ENCODE measurements around the gene CYP39A1.

The CYP39A1 gene

DNA sequence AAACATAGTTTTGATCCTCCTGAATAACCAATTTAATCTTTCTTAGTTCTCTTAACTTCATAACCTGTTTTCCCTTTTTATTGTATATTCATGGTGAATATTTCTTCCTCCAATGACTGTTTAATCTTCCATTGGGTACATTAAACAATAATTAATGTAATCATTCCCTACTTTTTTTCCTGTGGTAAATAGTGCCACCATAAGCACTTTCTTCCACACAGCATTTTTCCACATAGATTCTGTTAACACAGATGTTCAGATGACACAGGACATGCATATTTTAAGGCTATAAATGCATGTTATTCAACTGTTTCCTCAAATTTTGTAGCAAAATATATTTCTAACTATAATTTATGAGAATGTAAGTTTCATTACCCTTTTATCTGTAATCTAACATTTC lies 61.9 kb downstream of the CYP39A1 start:
- DNase-seq (ENCODE audit: low read depth), result no peak

DNA sequence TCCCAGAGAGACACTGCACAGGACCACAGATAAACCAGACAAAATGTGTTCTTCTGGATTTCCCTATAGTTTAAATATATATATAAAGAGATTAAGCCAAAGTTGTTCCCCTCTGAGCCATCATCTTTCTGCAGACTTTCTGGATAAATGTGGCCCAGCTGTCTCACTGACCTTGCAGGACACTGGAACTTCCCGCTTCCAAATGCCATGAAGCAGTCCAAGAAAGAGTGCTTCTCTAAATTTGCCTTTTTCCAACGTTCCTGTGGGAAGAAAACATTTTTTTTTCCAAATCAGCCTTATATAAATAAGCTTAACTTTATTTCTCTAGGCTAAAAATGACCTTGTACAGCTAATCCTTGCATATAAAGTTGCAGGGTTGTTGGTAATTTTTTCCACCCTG lies 65.7 kb downstream of the CYP39A1 start:
- DNase-seq (ENCODE audit: low read depth), result no peak

DNA sequence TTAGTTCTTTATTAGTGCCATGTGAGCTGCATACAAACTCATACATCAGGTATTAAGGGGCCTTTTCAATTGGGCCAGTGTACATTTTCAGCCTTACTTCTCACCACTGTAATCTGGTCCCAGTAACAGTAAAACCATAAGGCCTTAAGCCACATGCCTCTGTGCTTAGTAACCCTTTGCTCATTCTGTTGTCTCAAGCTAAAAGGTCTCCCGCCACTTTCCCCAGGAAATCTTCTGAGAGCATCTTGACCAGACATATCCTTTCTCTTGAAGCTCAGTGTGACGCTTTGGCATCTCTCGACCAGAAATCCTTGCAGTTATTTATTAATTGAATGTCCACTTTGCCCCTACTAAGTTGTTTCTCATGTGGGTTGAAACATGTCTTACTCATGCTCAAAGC lies 68.0 kb downstream of the CYP39A1 start:
- DNase-seq (ENCODE audit: low read depth), result peak; percentile 5

DNA sequence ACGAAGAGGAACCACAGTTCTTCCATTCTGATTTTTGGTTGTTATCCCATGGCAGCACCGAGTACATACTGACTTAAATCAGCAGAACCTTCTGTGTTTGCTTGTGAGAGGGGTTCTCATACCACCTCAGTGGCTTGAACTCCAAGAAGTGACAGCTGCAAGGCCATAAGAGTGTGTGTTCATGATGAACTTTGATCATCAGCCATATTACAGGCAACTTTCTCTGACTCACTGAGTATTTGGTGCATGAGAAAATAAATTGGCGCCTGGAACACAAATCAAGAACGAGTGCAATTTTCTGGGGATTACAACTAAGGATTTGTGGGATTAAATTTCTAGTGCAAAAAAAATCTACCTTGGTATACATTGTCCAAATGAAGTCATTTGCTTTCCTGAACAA lies 68.9 kb downstream of the CYP39A1 start:
- no peak for DNase-seq (ENCODE audit: low read depth)

DNA sequence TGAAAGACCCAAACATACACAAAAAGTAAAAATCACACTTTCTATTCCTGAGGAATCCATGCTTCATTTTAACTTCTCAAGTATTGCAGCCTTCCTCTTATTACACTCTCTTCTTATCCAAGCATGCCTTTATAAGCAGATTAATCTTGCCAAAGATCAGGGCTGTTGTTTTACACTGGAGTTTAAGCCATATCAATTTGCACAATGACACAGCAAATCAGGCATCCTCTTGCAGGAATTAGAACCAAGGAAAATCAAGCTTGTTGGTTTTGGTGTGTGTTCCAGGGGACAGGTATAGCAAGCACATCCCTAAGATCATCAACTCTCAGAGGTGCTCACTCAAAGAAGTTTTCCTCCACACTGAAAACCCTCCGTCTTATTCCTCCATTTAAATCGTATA lies 69.5 kb downstream of the CYP39A1 start:
- DNase-seq (ENCODE audit: low read depth), result no peak

DNA sequence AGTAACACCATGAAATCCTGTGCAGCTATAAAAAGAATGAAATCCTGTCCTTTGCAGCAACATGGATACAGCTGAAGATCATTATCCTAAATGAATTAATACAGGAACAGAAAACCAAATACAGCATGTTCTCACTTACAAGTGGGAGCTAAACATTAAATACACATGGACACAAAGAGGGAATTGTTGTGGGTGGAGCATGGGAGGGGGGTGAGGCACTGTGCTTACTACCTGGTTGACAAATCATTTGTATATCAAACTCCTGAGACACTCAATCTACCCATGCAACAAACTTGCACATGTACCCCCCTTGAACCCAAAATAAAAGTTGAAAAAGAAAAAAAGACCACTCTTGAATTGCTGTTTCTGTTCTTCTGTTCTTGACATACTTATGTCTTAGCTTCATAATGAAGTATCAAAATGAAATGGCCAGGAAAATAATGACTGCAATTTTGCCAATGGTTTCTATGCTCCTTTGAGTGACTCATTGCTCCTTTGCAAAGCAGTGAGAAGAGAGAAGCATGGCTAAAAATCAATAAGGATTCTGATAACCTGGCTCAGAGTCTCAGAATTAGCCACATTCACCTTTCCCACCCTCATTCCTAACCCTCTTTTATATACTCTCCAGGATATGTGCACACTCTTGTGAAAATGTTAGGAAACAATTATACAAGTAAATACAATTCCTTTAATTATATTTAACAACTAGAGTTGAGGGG lies 71.0 kb downstream of the CYP39A1 start:
- no peak for DNase-seq (ENCODE audit: low read depth)

DNA sequence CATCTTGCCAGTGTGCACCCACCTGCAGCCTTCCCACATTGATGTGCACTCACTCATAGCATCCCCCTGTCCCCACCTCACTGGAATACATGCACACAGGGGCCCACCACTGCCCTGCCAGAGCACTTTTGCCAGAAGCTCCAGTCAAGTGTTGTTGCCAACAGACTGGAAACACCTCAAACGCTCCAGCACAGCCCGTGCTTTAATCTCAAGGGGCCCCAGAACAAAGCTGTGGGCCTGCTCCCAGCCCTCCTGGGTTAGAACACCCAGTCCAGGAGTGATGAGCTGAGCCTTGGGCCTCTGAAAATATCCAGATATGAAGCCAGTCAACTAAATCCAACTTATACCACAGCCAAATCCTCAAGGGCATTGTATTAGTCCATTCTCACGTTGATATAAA lies 77.1 kb downstream of the CYP39A1 start:
- DNase-seq (ENCODE audit: low read depth), result no peak

DNA sequence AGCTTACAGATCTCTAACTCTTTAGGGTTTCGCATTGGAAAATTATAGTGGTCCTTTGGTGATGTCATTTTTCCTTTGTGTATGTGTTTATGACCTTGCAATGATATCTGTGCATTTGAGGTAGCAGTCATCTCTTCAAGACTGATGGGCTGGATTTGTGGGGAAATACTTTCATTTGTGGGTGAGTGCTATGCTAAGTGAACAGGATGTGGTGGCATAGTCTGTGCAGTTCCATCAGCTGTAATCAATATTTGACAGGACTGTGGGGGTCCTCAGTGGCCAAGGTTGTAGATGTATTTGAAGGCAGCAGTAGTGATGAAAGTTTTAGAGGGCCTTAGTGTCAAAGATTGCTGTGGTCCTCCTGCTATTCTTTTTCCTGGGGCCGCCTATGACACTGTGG lies 79.5 kb downstream of the CYP39A1 start:
- DNase-seq (ENCODE audit: low read depth), result no peak

DNA sequence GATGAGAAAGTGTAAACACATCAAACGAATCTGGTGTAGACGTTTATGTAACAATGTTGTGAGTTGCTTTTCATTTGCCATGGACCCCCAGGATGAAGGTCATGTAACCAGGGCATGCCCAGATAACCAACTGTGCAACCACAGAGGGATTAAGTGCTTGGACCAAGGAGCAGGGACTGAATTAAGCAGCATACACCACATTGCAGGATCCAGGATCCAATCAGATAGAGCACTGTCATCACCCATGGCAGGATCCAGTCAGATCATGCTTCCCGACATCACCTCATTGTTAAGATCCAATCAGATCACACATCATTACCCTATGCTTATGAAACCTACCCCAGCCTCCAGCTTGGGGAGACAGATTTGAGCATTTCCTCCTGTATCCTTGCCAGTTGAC lies 87.1 kb downstream of the CYP39A1 start:
- no peak for DNase-seq (ENCODE audit: low read depth)

DNA sequence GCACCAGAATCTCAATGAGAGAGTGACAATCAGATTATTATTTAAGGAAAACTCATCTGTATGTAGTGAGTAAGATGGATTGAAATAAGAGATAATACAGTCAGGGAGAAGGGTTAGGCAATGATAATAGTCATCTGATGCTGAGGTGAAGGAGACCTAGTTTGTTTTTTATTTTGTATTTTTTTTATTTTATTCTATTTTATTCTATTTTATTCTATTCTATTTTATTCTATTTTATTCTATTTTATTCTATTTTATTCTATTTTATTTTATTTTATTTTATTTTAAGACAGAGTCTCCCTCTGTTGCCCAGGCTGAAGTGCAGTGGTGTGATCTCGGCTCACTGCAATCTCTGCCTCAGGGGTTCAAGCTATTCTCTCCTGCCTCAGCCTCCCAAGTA lies 88.7 kb downstream of the CYP39A1 start:
- no peak for DNase-seq (ENCODE audit: low read depth)

DNA sequence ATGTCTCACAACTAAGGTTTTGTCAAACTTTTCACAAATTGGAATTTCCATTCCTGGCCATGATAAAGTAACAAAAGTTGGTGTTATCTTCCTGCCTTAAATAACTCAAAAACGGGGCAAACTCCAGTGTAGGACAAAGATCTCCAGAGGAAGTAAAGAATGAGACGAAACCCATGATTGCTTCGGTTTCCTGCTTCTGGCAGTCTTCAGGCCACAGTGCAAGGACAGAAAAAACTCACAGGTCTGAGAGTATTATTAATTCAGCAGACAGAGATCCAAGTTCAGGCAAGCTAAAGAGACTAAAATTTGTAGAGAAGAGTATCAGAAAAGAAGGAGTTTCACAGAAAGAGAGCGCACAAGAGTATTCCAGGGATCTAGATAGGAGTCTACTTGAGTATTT lies 96.6 kb downstream of the CYP39A1 start:
- DNase-seq (ENCODE audit: low read depth), result no peak

DNA sequence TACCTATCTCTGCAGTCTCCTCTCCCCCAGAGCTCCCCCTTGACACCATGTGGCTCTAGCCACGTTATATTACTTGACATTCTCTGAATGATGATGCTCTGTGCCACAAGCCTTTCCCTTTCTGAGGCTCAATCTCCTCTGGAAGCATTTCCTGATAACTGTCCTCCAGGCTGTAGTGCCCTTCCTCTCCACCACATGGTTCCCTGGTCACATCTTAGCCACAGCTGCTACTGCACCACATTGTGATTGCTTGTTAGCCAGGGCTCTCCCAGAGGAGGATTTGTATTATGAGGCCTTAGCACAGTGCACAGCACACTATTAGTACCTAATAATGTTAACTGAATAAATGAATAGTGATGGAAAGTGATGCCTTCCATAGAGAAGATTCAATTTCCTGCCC lies 97.5 kb downstream of the CYP39A1 start:
- DNase-seq (ENCODE audit: low read depth), result no peak

DNA sequence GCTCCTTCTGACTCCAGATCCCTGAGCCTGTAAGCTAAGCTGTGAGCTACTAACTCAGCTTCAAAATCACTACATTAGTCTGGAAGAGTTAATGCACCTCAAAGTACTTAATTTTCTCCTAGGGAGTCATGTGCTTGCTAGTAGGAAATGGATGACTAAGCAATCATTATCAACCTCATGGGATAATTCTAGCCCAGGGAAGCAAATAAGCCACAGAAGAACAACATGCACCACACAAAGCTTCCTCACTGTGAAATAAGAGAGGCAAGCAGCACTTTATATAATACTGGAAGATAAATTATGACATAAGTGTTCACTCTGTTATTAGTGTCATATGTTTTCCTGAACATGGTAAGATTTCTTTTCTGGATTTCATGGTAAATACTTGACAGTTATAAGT lies 103.5 kb downstream of the CYP39A1 start:
- no peak for DNase-seq (ENCODE audit: low read depth)

DNA sequence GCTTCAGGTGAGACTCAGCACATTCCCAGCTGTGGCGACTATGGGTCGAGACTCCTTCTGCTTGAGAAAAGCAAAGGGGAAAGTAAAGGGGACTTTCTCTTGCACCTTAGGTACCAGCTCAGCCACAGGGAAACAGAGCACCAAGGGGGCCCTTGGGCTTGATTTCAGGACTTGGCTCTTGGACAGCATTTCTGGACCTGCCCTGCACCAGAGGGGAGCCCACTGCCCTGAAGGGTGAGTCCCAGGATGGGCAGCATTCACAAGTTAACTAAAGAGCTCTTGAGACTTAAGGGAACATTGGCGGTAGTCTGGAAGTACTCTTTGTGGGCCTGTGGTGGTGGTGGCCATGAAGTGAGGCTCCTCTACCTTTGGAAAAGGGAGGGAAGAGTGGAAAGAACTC lies 111.1 kb downstream of the CYP39A1 start:
- no peak for DNase-seq (ENCODE audit: low read depth)

DNA sequence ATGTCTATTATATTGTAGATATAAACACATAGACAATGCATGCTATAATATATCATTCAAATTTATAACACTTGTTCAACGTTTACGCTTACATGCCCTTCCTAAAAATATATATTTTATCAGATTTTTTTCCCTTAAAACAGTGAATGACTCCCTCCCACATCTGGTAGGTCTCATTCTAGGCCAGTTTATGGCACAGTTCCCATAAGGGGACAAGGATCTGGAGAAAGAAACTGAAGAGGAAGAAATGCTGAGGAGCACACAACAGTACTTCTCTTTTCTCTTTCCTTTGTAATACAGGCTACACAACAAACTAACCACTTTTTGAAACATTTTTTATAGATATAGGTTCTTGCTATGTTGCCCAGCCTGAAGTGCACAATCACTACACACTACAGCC lies 112.8 kb downstream of the CYP39A1 start:
- DNase-seq (ENCODE audit: low read depth), result no peak

DNA sequence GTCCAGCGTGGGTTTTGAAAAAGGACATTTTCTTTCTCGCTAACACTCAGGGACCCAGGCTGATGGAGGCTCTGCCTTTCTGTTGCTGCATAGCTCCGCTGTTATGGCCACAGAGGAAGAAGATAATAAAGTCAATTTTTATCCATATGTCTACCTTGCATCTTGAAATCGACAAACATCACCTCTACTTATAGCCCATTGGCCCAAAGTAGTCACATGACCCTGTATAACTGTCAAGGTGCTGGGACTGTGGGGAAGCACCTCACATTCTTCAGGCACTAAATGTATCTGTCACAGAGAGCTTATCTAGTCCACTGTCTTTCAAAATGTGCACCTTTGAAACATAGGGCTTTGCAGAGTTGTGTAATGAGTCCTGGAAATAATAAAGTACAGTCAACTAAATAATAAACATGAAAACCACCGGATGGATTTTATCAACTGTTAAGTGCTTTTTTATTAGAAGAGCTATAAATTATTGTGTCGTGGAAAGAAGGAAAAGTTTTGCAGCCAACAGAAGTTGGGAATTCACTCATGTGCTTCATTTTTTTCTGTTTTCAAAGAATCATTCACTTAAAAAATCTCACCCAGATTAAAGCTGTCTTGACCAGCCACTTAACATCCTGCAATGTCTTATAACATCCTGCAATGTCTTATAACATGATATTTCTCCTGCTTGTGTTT lies 113.7 kb downstream of the CYP39A1 start:
- DNase-seq (ENCODE audit: low read depth), result no peak

DNA sequence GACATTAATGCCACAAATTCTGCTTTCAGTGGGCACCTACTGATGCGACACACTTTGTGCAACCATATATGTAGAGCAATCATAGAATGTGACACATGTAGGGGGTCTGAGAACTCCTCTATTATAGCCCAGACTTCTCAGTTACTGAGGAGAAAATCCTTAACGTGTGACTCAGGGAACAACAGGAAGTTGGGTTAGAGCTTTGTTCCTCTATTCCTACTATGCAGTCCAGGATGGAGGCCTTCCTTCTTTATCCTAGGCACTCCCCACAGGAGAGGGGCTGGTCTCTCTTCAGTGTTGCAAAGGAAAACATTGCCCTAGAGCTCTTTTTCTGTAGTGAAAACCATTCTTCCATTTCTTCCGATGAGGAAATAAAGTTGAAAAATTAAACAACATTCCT lies 121.7 kb downstream of the CYP39A1 start:
- DNase-seq (ENCODE audit: low read depth), result no peak

DNA sequence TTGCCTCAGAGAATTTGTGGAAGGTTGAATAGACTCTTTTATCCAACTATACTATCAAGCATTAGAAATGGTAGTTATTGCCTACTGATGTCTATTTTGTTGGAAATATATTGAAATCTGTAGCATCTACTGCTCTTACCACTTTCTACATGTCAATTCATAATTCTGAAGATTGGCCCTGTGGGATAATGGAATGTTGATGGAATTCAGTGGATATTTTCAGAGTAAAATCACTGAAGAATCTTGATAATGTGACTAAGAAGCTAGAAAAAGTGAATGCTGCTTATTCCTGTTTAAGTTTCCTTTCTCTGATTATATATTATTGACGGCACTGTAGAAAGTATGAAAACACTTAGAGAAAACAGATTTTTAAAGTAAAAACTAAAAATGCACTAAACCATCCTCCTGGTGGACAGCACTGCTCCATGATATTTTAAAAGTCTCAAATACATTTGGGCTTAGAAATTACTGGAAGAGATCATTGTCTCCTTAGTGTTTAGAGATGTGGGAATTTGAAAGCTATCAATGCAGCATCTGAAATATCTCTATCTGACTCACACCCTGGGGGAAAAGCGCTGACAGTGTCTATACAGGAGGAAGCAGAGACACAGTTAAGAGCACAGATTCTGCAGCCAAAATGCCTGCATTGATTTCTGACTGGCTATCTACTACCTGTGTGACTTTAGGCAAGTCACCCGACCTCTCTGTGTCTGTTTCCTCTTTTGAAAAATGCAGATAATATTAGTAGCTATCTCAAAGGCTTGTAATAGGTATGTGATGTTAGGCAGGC lies 123.5 kb downstream of the CYP39A1 start:
- no peak for DNase-seq (ENCODE audit: low read depth)

DNA sequence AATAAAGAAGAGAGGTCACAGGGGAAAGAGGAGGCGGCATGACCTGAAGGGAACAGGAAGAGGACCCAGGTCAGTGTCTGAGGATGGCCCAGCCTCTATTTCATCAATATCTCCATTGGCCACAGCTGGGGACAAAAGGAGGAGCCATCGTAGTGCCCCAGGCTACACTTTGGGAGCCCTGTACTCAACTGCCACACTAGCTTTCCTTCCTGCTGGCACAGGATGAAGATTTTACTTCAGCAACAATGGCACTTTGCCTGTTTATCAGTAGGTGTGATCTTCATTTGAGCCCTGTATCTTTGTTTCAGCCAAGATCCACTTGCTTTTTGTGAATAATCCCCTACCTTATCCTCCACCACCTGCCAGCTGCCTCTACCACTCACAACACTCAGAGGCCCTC lies 126.0 kb downstream of the CYP39A1 start:
- DNase-seq (ENCODE audit: low read depth), result no peak

DNA sequence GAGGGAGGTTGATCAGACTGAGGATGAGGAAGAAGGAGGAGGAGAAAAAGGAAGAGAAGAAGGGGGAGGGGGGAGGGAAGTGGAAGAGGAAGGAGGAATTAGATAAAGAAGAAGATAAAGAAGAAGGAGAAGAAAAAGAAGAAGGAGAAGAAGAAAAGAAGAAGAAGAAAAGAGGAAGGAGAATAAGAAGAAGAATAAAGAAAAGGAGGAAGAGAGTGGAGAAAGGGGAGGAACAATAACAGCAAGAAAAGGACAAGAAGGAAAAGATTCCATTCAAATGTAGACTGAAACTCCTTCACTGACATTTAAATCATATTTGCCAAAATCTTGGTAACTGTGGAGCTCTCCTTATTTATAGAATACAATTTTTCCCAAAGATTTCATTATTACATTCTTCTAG lies 127.0 kb downstream of the CYP39A1 start:
- DNase-seq (ENCODE audit: low read depth), result no peak

DNA sequence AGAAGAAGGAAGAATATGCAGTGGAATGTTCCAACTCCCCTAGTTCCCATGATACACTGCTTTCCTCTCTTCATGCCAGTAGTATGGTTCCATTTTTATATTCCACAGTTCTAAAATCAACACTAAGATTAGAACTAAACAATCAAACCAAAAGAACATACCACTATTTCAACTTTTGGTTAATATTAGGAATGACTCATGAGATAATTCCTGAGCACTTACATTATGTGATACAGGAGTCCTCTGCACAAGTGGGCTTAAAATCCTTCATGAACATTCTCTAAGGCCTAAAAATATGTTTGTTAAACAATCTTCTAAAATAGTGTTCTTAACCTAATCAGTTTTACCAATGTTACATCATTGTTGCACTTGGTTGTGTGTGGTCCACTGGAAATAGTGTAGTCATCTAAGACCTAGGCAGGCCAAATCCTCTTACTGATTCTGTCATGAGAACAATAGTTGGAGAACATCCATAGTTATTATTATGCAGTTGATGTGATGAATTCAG lies 131.1 kb downstream of the CYP39A1 start:
- no peak for DNase-seq (ENCODE audit: low read depth)

DNA sequence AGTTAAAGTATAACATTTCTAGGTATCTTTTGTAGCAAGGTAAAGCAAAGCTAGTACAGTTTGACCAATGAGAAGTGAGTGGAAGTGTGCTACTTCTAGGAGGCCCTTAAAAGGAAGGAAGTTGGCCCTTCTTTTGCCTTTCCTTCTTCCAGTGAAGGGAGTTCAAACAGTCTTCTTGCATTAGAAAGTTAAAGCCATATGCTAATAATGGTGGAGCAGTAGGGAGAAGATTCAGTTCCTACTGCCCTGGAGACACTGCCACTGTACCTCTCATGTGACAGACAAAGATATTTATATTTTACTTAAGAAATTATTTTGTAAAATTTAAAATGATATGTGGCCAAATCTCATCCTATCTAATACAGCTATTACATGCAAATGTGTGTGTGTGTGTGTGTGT lies 135.4 kb downstream of the CYP39A1 start:
- no peak for DNase-seq (ENCODE audit: low read depth)

DNA sequence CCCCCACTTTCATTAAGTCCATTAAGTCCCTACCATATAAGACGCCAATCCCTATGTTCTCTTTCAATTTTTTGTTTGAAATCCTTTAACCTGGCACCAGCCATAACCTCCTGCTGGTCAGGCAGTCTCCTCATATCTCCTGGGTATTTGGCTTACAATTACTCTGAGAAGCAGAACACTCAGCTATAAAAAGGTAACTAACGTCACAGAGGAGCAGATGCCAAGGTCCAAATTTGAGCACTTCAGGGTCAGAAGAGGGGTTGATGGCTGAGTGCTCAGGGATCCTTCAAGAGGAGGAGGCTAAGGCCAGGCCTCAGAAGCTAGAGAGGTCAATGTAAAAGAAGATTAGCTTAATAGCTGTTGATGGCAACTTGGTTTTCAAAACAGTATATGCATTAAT lies 139.1 kb downstream of the CYP39A1 start:
- no peak for DNase-seq (ENCODE audit: low read depth)
